A549 (cell line): Measurements from ENCODE around the gene NSUN7. TPM values are rescaled to one million over a fixed set of nuclear protein-coding genes. Genes with fewer than 3 reads are reported as not detected.

Experiments
- ATAC-seq, 2 experiments: fragments of 200-7000 bp in 1 of 2; fragments of >200 bp in 1 of 2; cut with Nextera tagmentation in 1 of 2; cut with Tn5 transposase in 1 of 2; 3 replicates each; pipeline versions ENCODE4 v1.8.0 to v1.9.1; 2018 to 2020; ENCODE audit warnings: mild to moderate bottlenecking in 1 of 2, moderate library complexity in 1 of 2
- CTCF ChIA-PET: fragments of 300-600 bp; sonication (Branson Sonifier 250); formaldehyde crosslinking; extraction: SDS; loops from one replicate; lab custom pipeline; 2021; ENCODE audit warnings: antibody characterized with exemption, inconsistent platforms; lab: Yijun Ruan, JAX
- POLR2A ChIA-PET: fragments of 350-600 bp; formaldehyde crosslinking; extraction: SDS; loops from one replicate; lab custom pipeline; 2021; ENCODE audit warnings: antibody characterized with exemption, inconsistent platforms; lab: Yijun Ruan, JAX
- DNase-seq, 2 experiments: peaks; one replicate each; pipeline versions ENCODE4 v3.0.0 to v3.0.0-alpha.2; 2011 to 2016; ENCODE audit warnings: low read depth in 1 of 2, low spot score in 1 of 2
- FAIRE-seq: peaks from 2 replicates; lab custom pipeline; 2011; peaks lifted over from hg19 to GRCh38; lab: Jason Lieb, UNC
- H3K27ac ChIP-seq, 2 experiments: fragments of >200 bp; sonication (Bioruptor Twin); formaldehyde crosslinking; 3 replicates each; pipeline ENCODE4 v1.5.1; 2016 to 2017
- H3K4me1 ChIP-seq: fragments of >200 bp; sonication (Bioruptor Twin); formaldehyde crosslinking; 3 replicates; pipeline ENCODE4 v1.6.1; 2016
- H3K4me2 ChIP-seq: fragments of >200 bp; sonication (Bioruptor Twin); formaldehyde crosslinking; 3 replicates; pipeline ENCODE4 v1.6.1; 2016
- H3K4me3 ChIP-seq: fragments of >200 bp; sonication (Bioruptor Twin); formaldehyde crosslinking; 3 replicates; pipeline ENCODE4 v1.5.1; 2016
- H3K9me3 ChIP-seq: fragments of >200 bp; sonication (Bioruptor Twin); formaldehyde crosslinking; 3 replicates; pipeline ENCODE4 v1.6.1; 2016
- BHLHE40 ChIP-seq: IDR thresholded peaks from 2 replicates; pipeline ENCODE4 v1.6.1; 2012; ENCODE audit warnings: low read depth, low read length, inconsistent platforms
- CBX8 ChIP-seq: fragments of 200-600 bp; sonication (generic); IDR thresholded peaks from 2 replicates; pipeline ENCODE4 v1.6.1; 2016
- CHD2 ChIP-seq: fragments of 150-350 bp; IDR thresholded peaks from 2 replicates; pipeline ENCODE4 v1.6.1; 2014; ENCODE audit warnings: low read length; ENCODE audit not compliant: partially characterized antibody
- CHD4 ChIP-seq: fragments of 200-600 bp; sonication (generic); IDR thresholded peaks from 2 replicates; pipeline ENCODE4 v1.6.1; 2016; ENCODE audit warnings: antibody characterized with exemption, mild to moderate bottlenecking, borderline replicate concordance
- EHMT2 ChIP-seq: fragments of 200-600 bp; sonication (generic); IDR thresholded peaks from 2 replicates; pipeline ENCODE4 v1.6.1; 2016; ENCODE audit warnings: antibody characterized with exemption, low read depth, mild to moderate bottlenecking, moderate library complexity
- EP300 ChIP-seq, 2 experiments: fragments of >200 bp; sonication (Bioruptor Twin); formaldehyde crosslinking; IDR thresholded peaks; 2 replicates in 1 of 2; 3 replicates in 1 of 2; pipeline ENCODE4 v1.6.1; 2016 to 2017
- FOSL2 ChIP-seq, 2 experiments: fragments of 450-650 bp in 1 of 2; fragments of >200 bp in 1 of 2; sonication (Bioruptor Twin) in 1 of 2; formaldehyde crosslinking; IDR thresholded peaks; 2 replicates each; pipeline versions ENCODE4 v1.5.0 to v1.6.1; 2016 to 2020; ENCODE audit warnings: mild to moderate bottlenecking in 1 of 2, moderate library complexity in 1 of 2
- FOXS1 ChIP-seq: fragments of 250-450 bp; sonication (Bioruptor Pico); IDR thresholded peaks from 2 replicates; pipeline ENCODE4 v1.5.0; 2020; ENCODE audit warnings: mild to moderate bottlenecking, moderate library complexity
- GATA3 ChIP-seq: IDR thresholded peaks from 2 replicates; pipeline ENCODE4 v1.6.1; 2012; ENCODE audit warnings: borderline replicate concordance
- HOXA7 ChIP-seq: fragments of 250-450 bp; sonication (Bioruptor Pico); IDR thresholded peaks from 2 replicates; pipeline ENCODE4 v1.5.0; 2020; ENCODE audit warnings: mild to moderate bottlenecking, moderate library complexity
- HOXB13 ChIP-seq: fragments of 250-450 bp; sonication (Bioruptor Pico); IDR thresholded peaks from 2 replicates; pipeline ENCODE4 v1.5.0; 2020; ENCODE audit warnings: low read depth, mild to moderate bottlenecking, moderate library complexity
- JUN ChIP-seq, 2 experiments: fragments of >200 bp; sonication (Bioruptor Twin); formaldehyde crosslinking; IDR thresholded peaks; 2 replicates in 1 of 2; 3 replicates in 1 of 2; pipeline ENCODE4 v1.6.1; 2016 to 2017
- KDM5A ChIP-seq: fragments of 200-600 bp; sonication (generic); IDR thresholded peaks from 2 replicates; pipeline ENCODE4 v1.6.1; 2016; ENCODE audit warnings: antibody characterized with exemption, mild to moderate bottlenecking
- MAZ ChIP-seq: fragments of 150-350 bp; IDR thresholded peaks from 2 replicates; pipeline ENCODE4 v1.6.1; 2014; ENCODE audit warnings: antibody characterized with exemption, low read depth, low read length, borderline replicate concordance
- MYC ChIP-seq: IDR thresholded peaks from 2 replicates; pipeline ENCODE4 v1.6.1; 2012; ENCODE audit warnings: mild to moderate bottlenecking, inconsistent platforms, low read length, improper control_type of control experiment, borderline replicate concordance
- NFE2L2 ChIP-seq: fragments of 150-350 bp; conservative IDR thresholded peaks from 2 replicates; pipeline ENCODE4 v1.6.1; 2014; ENCODE audit warnings: low read length
- NPAS2 ChIP-seq: fragments of 250-450 bp; sonication (Bioruptor Pico); IDR thresholded peaks from 2 replicates; pipeline ENCODE4 v1.8.0; 2022; ENCODE audit warnings: mild to moderate bottlenecking, moderate library complexity, borderline replicate concordance
- POLR2A ChIP-seq: IDR thresholded peaks from 2 replicates; pipeline ENCODE4 v1.6.1; 2012; ENCODE audit warnings: mild to moderate bottlenecking, low read length
- POLR2AphosphoS2 ChIP-seq: conservative IDR thresholded peaks from 2 replicates; pipeline ENCODE4 v1.6.1; 2012; ENCODE audit warnings: low read length, improper control_type of control experiment, inconsistent platforms
- RAD21 ChIP-seq, 2 experiments: fragments of >200 bp in 1 of 2; sonication (Bioruptor Twin) in 1 of 2; formaldehyde crosslinking in 1 of 2; IDR thresholded peaks in 1 of 2; conservative IDR thresholded peaks in 1 of 2; 2 replicates in 1 of 2; 3 replicates in 1 of 2; pipeline ENCODE4 v1.6.1; 2012 to 2018; ENCODE audit warnings: inconsistent platforms in 1 of 2
- RCOR1 ChIP-seq: fragments of 150-350 bp; IDR thresholded peaks from 2 replicates; pipeline ENCODE4 v1.6.1; 2014; ENCODE audit warnings: antibody characterized with exemption, low read length, low read depth
- RNF2 ChIP-seq: fragments of 200-600 bp; sonication (generic); IDR thresholded peaks from 2 replicates; pipeline ENCODE4 v1.6.1; 2016; ENCODE audit warnings: low read depth, mild to moderate bottlenecking, antibody characterized with exemption, moderate library complexity, borderline replicate concordance
- SMC3 ChIP-seq: fragments of >200 bp; sonication (Bioruptor Twin); formaldehyde crosslinking; IDR thresholded peaks from 3 replicates; pipeline ENCODE4 v1.6.1; 2018; ENCODE audit warnings: inconsistent platforms
- TFCP2L1 ChIP-seq: fragments of 250-450 bp; sonication (Bioruptor Pico); IDR thresholded peaks from 2 replicates; pipeline ENCODE4 v1.5.0; 2021; ENCODE audit warnings: mild to moderate bottlenecking
- ZC3H11A ChIP-seq: fragments of 450-650 bp; IDR thresholded peaks from 2 replicates; pipeline ENCODE4 v1.6.1; 2014; ENCODE audit warnings: antibody characterized with exemption, mild to moderate bottlenecking
- ZFP36 ChIP-seq: fragments of 450-650 bp; IDR thresholded peaks from 2 replicates; pipeline ENCODE4 v1.6.1; 2014; ENCODE audit warnings: borderline replicate concordance; ENCODE audit not compliant: partially characterized antibody
- ZNF302 ChIP-seq: fragments of 250-450 bp; sonication (Bioruptor Pico); IDR thresholded peaks from 2 replicates; pipeline ENCODE4 v1.9.0; 2021; ENCODE audit warnings: inconsistent platforms, mild to moderate bottlenecking, moderate library complexity
- WGBS: methylation state at CpG from one replicate; pipeline ENCODE4 v1.1.6; 2017; ENCODE audit errors: missing lambda C conversion rate; 5-methylcytosine and 5-hydroxymethylcytosine counted together
- polyA plus RNA-seq, 4 experiments: library from polyadenylated mRNA; depleted of rRNA in 3 of 4; stranded (reverse); fragments of >200 nt; fragmentation: RNase III in 1 of 4; extraction: RNeasy Plus Mini Kit Qiagen cat#74134 plus additional on column Dnase treatment in 1 of 4; gene quantifications; 2 replicates in 3 of 4; 3 replicates in 1 of 4; pipeline ENCODE4 v1.2.3, GENCODE V29; 2011 to 2017
- TF ChIP-seq, protein P1 (sequence below): fragments of >200 bp; sonication (Bioruptor Twin); formaldehyde crosslinking; IDR thresholded peaks from 2 replicates; pipeline ENCODE4 v1.6.1; 2016
- TF ChIP-seq, protein P2 (sequence below): fragments of 200-600 bp; sonication (generic); IDR thresholded peaks from 2 replicates; pipeline ENCODE4 v1.6.1; 2016; ENCODE audit warnings: antibody characterized with exemption, mild to moderate bottlenecking, moderate library complexity
- TF ChIP-seq, protein P3 (sequence below): fragments of 450-650 bp; IDR thresholded peaks from 2 replicates; pipeline ENCODE4 v1.6.1; 2014; ENCODE audit warnings: antibody characterized with exemption
- TF ChIP-seq, protein P4 (sequence below): IDR thresholded peaks from 2 replicates; pipeline ENCODE4 v1.6.1; 2012
- TF ChIP-seq, protein P5 (sequence below): IDR thresholded peaks from 2 replicates; pipeline ENCODE4 v1.6.1; 2012; ENCODE audit warnings: low read depth, borderline replicate concordance

The NSUN7 gene
- polyA plus RNA-seq, 2 of the 4 experiments (the other 2 are of a cell fraction), result 0.65 to 1.4 TPM

DNA sequence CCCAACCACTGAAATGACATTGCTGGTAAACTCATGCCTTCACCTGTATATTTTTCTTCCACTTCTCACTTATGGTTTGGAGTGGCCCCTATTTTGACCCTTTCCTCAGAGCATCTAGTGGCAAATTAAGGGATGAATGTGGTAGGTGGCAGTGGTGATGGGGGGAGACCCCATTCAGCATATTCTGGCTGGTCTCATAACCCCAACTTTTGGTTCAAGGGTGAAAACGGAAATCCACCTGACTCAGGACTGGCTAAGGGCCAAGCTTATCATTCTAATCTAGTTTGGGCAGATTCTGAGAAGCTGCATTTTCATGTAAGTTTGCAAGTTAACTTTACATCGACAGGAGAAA is 47.0 kb upstream of the NSUN7 start:
- Histone ChIP-seq H3K9me3 (no peaks in the 10 kb centered on the region), H3K4me1 (peaks cover 6% of the 10 kb centered on the region; the same call in 1 of the 3 replicates), H3K4me3 (no peak overlapping the region), H3K27ac (no peak overlapping the region), H3K4me2 (no peak overlapping the region)
- 36% methylated on average over 2 of the region's 2 CpGs for WGBS
- CTCF ChIA-PET, result interaction anchor here (1.2 kb wide), 1 partner anchor 16 kb away, joined by 4 read pairs; no protein-coding TSS in a partner anchor
- POLR2A ChIA-PET, result no interaction called here
- ATAC-seq (no peak), FAIRE-seq (no peak), DNase-seq (no peak)
- TF ChIP-seq TFCP2L1 (no peak), KDM5A (no peak), BHLHE40 (no peak), ZNF302 (CRISPR knock-in tag) (no peak), FOSL2 (IDR thresholded peaks at IDR 0.05) (no peak), FOSL2 (CRISPR knock-in tag; IDR thresholded peaks at IDR 0.05) (no peak), SMC3 (no peak), EHMT2 (no peak), FOXS1 (CRISPR knock-in tag) (no peak), NPAS2 (CRISPR knock-in tag) (no peak), POLR2AphosphoS2 (no peak), MYC (no peak), NFE2L2 (no peak)
- TF ChIP-seq, protein P1, sequence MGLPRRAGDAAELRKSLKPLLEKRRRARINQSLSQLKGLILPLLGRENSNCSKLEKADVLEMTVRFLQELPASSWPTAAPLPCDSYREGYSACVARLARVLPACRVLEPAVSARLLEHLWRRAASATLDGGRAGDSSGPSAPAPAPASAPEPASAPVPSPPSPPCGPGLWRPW, result no peak
- TF ChIP-seq, protein P2, sequence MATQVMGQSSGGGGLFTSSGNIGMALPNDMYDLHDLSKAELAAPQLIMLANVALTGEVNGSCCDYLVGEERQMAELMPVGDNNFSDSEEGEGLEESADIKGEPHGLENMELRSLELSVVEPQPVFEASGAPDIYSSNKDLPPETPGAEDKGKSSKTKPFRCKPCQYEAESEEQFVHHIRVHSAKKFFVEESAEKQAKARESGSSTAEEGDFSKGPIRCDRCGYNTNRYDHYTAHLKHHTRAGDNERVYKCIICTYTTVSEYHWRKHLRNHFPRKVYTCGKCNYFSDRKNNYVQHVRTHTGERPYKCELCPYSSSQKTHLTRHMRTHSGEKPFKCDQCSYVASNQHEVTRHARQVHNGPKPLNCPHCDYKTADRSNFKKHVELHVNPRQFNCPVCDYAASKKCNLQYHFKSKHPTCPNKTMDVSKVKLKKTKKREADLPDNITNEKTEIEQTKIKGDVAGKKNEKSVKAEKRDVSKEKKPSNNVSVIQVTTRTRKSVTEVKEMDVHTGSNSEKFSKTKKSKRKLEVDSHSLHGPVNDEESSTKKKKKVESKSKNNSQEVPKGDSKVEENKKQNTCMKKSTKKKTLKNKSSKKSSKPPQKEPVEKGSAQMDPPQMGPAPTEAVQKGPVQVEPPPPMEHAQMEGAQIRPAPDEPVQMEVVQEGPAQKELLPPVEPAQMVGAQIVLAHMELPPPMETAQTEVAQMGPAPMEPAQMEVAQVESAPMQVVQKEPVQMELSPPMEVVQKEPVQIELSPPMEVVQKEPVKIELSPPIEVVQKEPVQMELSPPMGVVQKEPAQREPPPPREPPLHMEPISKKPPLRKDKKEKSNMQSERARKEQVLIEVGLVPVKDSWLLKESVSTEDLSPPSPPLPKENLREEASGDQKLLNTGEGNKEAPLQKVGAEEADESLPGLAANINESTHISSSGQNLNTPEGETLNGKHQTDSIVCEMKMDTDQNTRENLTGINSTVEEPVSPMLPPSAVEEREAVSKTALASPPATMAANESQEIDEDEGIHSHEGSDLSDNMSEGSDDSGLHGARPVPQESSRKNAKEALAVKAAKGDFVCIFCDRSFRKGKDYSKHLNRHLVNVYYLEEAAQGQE, result no peak

DNA sequence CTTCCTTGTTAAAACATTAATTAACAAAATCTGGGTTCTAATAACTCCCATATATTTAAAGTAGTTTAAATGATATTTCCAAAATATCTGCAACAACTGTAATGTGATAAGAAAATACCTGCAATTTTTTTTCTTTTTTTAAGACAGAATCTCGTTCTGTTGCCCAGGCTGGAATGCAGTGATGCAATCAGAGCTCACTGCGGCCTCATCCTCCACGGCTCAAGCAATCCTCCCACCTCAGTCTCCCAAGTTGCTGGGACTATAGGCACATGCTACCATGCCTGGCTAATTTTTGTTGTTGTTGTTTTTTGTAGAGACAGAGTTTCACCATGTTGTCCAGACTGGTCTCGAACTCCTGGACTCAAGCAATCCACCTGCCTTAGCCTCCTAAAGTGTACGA is 45.7 kb upstream of the NSUN7 start:
- no peaks in the 10 kb centered on the region for H3K9me3 ChIP-seq
- CTCF ChIA-PET, result no interaction called here
- TF ChIP-seq HOXB13 (CRISPR knock-in tag) (no peak), GATA3 (no peak), HOXA7 (CRISPR knock-in tag) (no peak), FOSL2 (IDR thresholded peaks at IDR 0.05) (no peak), FOSL2 (CRISPR knock-in tag; IDR thresholded peaks at IDR 0.05) (no peak), ZC3H11A (no peak), RNF2 (no peak), CBX8 (no peak), ZFP36 (no peak), MAZ (no peak), CHD4 (no peak), RAD21 (conservative IDR thresholded peaks at IDR 0.05 in 1 of 2, IDR thresholded peaks at IDR 0.05 in 1 of 2) (no peak), POLR2A (no peak), CHD2 (no peak), JUN (IDR thresholded peaks at IDR 0.05) (no peak), NPAS2 (CRISPR knock-in tag) (no peak), RCOR1 (no peak), EP300 (IDR thresholded peaks at IDR 0.05) (no peak)
- TF ChIP-seq, protein P3, sequence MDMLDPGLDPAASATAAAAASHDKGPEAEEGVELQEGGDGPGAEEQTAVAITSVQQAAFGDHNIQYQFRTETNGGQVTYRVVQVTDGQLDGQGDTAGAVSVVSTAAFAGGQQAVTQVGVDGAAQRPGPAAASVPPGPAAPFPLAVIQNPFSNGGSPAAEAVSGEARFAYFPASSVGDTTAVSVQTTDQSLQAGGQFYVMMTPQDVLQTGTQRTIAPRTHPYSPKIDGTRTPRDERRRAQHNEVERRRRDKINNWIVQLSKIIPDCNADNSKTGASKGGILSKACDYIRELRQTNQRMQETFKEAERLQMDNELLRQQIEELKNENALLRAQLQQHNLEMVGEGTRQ, result no peak
- TF ChIP-seq, protein P4, sequence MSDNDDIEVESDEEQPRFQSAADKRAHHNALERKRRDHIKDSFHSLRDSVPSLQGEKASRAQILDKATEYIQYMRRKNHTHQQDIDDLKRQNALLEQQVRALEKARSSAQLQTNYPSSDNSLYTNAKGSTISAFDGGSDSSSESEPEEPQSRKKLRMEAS, result no peak
- TF ChIP-seq, protein P5, sequence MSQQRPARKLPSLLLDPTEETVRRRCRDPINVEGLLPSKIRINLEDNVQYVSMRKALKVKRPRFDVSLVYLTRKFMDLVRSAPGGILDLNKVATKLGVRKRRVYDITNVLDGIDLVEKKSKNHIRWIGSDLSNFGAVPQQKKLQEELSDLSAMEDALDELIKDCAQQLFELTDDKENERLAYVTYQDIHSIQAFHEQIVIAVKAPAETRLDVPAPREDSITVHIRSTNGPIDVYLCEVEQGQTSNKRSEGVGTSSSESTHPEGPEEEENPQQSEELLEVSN, result no peak
- TF ChIP-seq, all 56 proteins: peak for 0
- ATAC-seq, result no peak
- no peak for FAIRE-seq
- WGBS, result 86% methylated on average over 5 of the region's 5 CpGs
- peaks cover 6% of the 10 kb centered on the region; the same call in 1 of the 3 replicates for H3K4me1 ChIP-seq
- POLR2A ChIA-PET, result no interaction called here
- peak overlapping the region in 1 of 2 experiments; percentile 43; a peak in 1 of 6 replicates for H3K27ac ChIP-seq
- no peak overlapping the region for H3K4me3 ChIP-seq
- H3K4me2 ChIP-seq, result no peak overlapping the region
- no peak for DNase-seq
